Keratinocyte (primary cell): ENCODE data around the gene STX10. TPM values are rescaled to one million over a fixed set of nuclear protein-coding genes. Genes with fewer than 3 reads are reported as not detected.

Source experiments
- DNase-seq: peaks from one replicate; pipeline ENCODE4 v3.0.0-alpha.2; 2011; ENCODE audit warnings: low read depth, missing footprints, low spot score
- FAIRE-seq: peaks from 2 replicates; lab custom pipeline; 2011; peaks lifted over from hg19 to GRCh38; lab: Jason Lieb, UNC
- H2AFZ ChIP-seq: 2 replicates; pipeline ENCODE4 v1.6.0; 2012; ENCODE audit warnings: low read length, control low read depth, inconsistent platforms; ENCODE audit not compliant: control insufficient read depth
- H3K27ac ChIP-seq: 2 replicates; pipeline ENCODE4 v1.5.1; 2011; ENCODE audit warnings: low read length; ENCODE audit not compliant: control insufficient read depth, insufficient read depth
- H3K27me3 ChIP-seq: 3 replicates; pipeline ENCODE4 v1.6.0; 2011; ENCODE audit warnings: low read length; ENCODE audit not compliant: control insufficient read depth, insufficient read depth; ENCODE audit errors: extremely low read depth
- H3K36me3 ChIP-seq, 2 experiments: 2 replicates in 1 of 2; 3 replicates in 1 of 2; pipeline ENCODE4 v1.5.1; 2011; ENCODE audit warnings: low read length in 2 of 2, mild to moderate bottlenecking in 1 of 2; ENCODE audit not compliant: control insufficient read depth in 2 of 2, insufficient read depth in 2 of 2; ENCODE audit errors: extremely low read depth in 1 of 2
- H3K4me1 ChIP-seq: 3 replicates; pipeline ENCODE4 v1.5.1; 2011; ENCODE audit warnings: low read length; ENCODE audit not compliant: control insufficient read depth, insufficient read depth; ENCODE audit errors: extremely low read depth
- H3K4me2 ChIP-seq: 3 replicates; pipeline ENCODE4 v1.6.0; 2011; ENCODE audit warnings: low read depth, low read length; ENCODE audit not compliant: control insufficient read depth, insufficient read depth; ENCODE audit errors: extremely low read depth
- H3K4me3 ChIP-seq, 3 experiments: fragments of 200-600 bp in 1 of 3; sonication (generic) in 1 of 3; 2 replicates in 2 of 3; 3 replicates in 1 of 3; pipeline ENCODE4 v1.5.1; 2011 to 2016; ENCODE audit warnings: low read length in 3 of 3, mild to moderate bottlenecking in 3 of 3, control low read depth in 2 of 3, inconsistent platforms in 1 of 3, low read depth in 1 of 3, mixed read lengths in 1 of 3, mixed run types in 1 of 3, moderate library complexity in 1 of 3; ENCODE audit not compliant: control insufficient read depth in 2 of 3, insufficient read depth in 2 of 3; ENCODE audit errors: extremely low read depth in 1 of 3
- H3K79me2 ChIP-seq: 2 replicates; pipeline ENCODE4 v1.6.0; 2012; ENCODE audit warnings: low read length; ENCODE audit not compliant: control insufficient read depth, insufficient read depth
- H3K9ac ChIP-seq: 3 replicates; pipeline ENCODE4 v1.6.0; 2011; ENCODE audit warnings: low read length; ENCODE audit not compliant: control insufficient read depth, insufficient read depth; ENCODE audit errors: extremely low read depth
- H3K9me1 ChIP-seq: 3 replicates; pipeline ENCODE4 v1.6.0; 2011; ENCODE audit warnings: low read length; ENCODE audit not compliant: control insufficient read depth, insufficient read depth; ENCODE audit errors: extremely low read depth
- H3K9me3 ChIP-seq: 2 replicates; pipeline ENCODE4 v1.5.1; 2012; ENCODE audit warnings: low read depth, low read length; ENCODE audit not compliant: control insufficient read depth
- H4K20me1 ChIP-seq: 3 replicates; pipeline ENCODE4 v1.6.0; 2011; ENCODE audit warnings: low read length; ENCODE audit not compliant: control insufficient read depth, insufficient read depth; ENCODE audit errors: extremely low read depth
- CTCF ChIP-seq, 3 experiments: IDR thresholded peaks in 1 of 3; conservative IDR thresholded peaks in 1 of 3; optimal IDR thresholded peaks in 1 of 3; 2 replicates in 2 of 3; 3 replicates in 1 of 3; pipeline versions ENCODE3 to v1.5.1; 2011; ENCODE audit warnings: low read length in 3 of 3, mild to moderate bottlenecking in 3 of 3, moderate library complexity in 2 of 3, control low read depth in 1 of 3, inconsistent platforms in 1 of 3; ENCODE audit not compliant: insufficient read depth in 2 of 3; ENCODE audit errors: extremely low read depth in 1 of 3
- EZH2 ChIP-seq: IDR thresholded peaks from one replicate; pipeline ENCODE4 v1.6.1; 2012; ENCODE audit warnings: inconsistent platforms, mild to moderate bottlenecking, low read length, moderate library complexity
- dilution Hi-C: fragments of 300-500 bp; cut with MboI; formaldehyde crosslinking; loops from one replicate; pipeline ENCODE4 v1.7.0; 2020; ENCODE audit warnings: low sequenced_read_pairs; ENCODE audit not compliant: extremely low pct_ligation_motif_present
- polyA plus RNA-seq, 5 experiments: library from polyadenylated mRNA; depleted of rRNA in 3 of 5; stranded (reverse) in 3 of 5; stranded (forward) in 1 of 5; unstranded in 1 of 5; fragments of >200 nt; gene quantifications; 1 replicate in 1 of 5; 2 replicates in 3 of 5; 3 replicates in 1 of 5; pipeline versions ENCODE4 v1.2.1 to v1.2.3, GENCODE V29; 2011 to 2012; ENCODE audit warnings: missing spikeins in 2 of 5, low read depth in 1 of 5, low replicate concordance in 1 of 5

STX10 gene
- polyA plus RNA-seq, 1 donor (not counting 4 experiments of a cell fraction or from before 2014, with no cell fraction given) = 65.2 TPM

GRCh38 chr19:13172346-13173138 is 22.4 kb upstream of the STX10 start:
- no peak for DNase-seq
- no peaks in the 10 kb centered on the region for H3K79me2 ChIP-seq
- no peaks in the 10 kb centered on the region for H3K27me3 ChIP-seq
- peak; percentile 94 for FAIRE-seq
- no peaks in the 10 kb centered on the region for H4K20me1 ChIP-seq
- H3K4me2 ChIP-seq = peak overlapping the region; percentile 39
- no peaks in the 10 kb centered on the region for H3K9me1 ChIP-seq
- no peaks in the 10 kb centered on the region for H3K36me3 ChIP-seq
- peak overlapping the region; percentile 32 for H2AFZ ChIP-seq
- H3K9ac ChIP-seq = no peak overlapping the region
- dilution Hi-C loops = no loop called here
- H3K4me1 ChIP-seq = peaks cover 38% of the 10 kb centered on the region
- no peaks in the 10 kb centered on the region for H3K9me3 ChIP-seq
- no peak for TF ChIP-seq EZH2
- no peak for TF ChIP-seq CTCF (optimal IDR thresholded peaks at IDR 0.05 in 1 of 3, IDR thresholded peaks at IDR 0.05 in 1 of 3, conservative IDR thresholded peaks at IDR 0.05 in 1 of 3; ENCODE audit: extremely low read depth in 1 of 3, insufficient read depth in 2 of 3, low read length in 3 of 3)
- no peak overlapping the region for H3K4me3 ChIP-seq
- peak overlapping the region; percentile 16 for H3K27ac ChIP-seq

- no peak for FAIRE-seq
- no peak overlapping the region for H3K9ac ChIP-seq
- H4K20me1 ChIP-seq = no peaks in the 10 kb centered on the region
- no peaks in the 10 kb centered on the region for H3K27me3 ChIP-seq
- dilution Hi-C loops = no loop called here
- H3K9me1 ChIP-seq = no peaks in the 10 kb centered on the region
- H3K4me2 ChIP-seq = no peak overlapping the region
- no peak for DNase-seq
- no peak overlapping the region for H3K4me3 ChIP-seq
- no peaks in the 10 kb centered on the region for H3K36me3 ChIP-seq
- H3K79me2 ChIP-seq = no peaks in the 10 kb centered on the region
- TF ChIP-seq CTCF (optimal IDR thresholded peaks at IDR 0.05 in 1 of 3, IDR thresholded peaks at IDR 0.05 in 1 of 3, conservative IDR thresholded peaks at IDR 0.05 in 1 of 3; ENCODE audit: extremely low read depth in 1 of 3, insufficient read depth in 2 of 3, low read length in 3 of 3) (no peak), EZH2 (no peak)
- no peak overlapping the region for H2AFZ ChIP-seq
- H3K27ac ChIP-seq = no peak overlapping the region
- H3K4me1 ChIP-seq = peaks cover 48% of the 10 kb centered on the region
- H3K9me3 ChIP-seq = no peaks in the 10 kb centered on the region
Measured at GRCh38 chr19:13171146-13171545, 21.0 kb upstream of the STX10 start.
